Right lobe of liver (tissue), 4 donors: ENCODE data around the gene MAF.

Source experiments
- CTCF ChIP-seq, 4 donors: fragments of 200-600 bp in 3 of 4; fragments of 450-650 bp in 1 of 4; IDR thresholded peaks; one replicate each; pipeline versions ENCODE4 v1.5.1 to v1.8.0; 2016 to 2022; ENCODE audit warnings: antibody characterized with exemption in 4 of 4, mild to moderate bottlenecking in 2 of 4
- POLR2A ChIP-seq: fragments of 450-650 bp; IDR thresholded peaks from one replicate; pipeline ENCODE4 v1.6.1; 2017; ENCODE audit warnings: antibody characterized with exemption, mild to moderate bottlenecking
- donor health status: DM: no; HTN: no; CAD: no.
- donor health status: DM: no; HTN: no; CAD: no.
- donor health status: DM: no; HTN: yes; CAD: no.

- TF ChIP-seq POLR2A (no peak), CTCF (IDR thresholded peaks at IDR 0.05) (no peak)
Observed at GRCh38 chr16:79595931-79596450, 4.5 kb downstream of the MAF start.
